GM12878 (cell line): ENCODE measurements around the gene HHAT. TPM values are rescaled to one million over a fixed set of nuclear protein-coding genes. Genes with fewer than 3 reads are reported as not detected.

Source experiments
- ATAC-seq: fragments of 200-7000 bp; cut with Tn5 transposase; 3 replicates; pipeline ENCODE4 v1.9.1; 2020; ENCODE audit warnings: mild to moderate bottlenecking, moderate library complexity
- BruUV-seq: library from RNA; stranded (reverse); fragments of 400-500 nt; replicated peaks from 2 replicates; lab custom pipeline; 2021; lab: Mats Ljungman, UMichigan
- CTCF ChIA-PET: fragments of 300-600 bp; sonication (Branson Sonifier 250); formaldehyde crosslinking; extraction: SDS; loops from one replicate; lab custom pipeline; 2021; ENCODE audit warnings: inconsistent platforms; lab: Yijun Ruan, JAX
- POLR2A ChIA-PET: fragments of 350-600 bp; formaldehyde crosslinking; extraction: SDS; loops from one replicate; lab custom pipeline; 2021; ENCODE audit warnings: inconsistent platforms; lab: Charles Lee
- RAD21 ChIA-PET: fragments of 300-600 bp; sonication (Branson Sonifier 250); formaldehyde crosslinking; loops from one replicate; lab custom pipeline; 2023; ENCODE audit warnings: antibody characterized with exemption; ENCODE audit not compliant: unreplicated experiment; lab: Charles Lee
- SMC1A ChIA-PET: fragments of 300-600 bp; sonication (Branson Sonifier 250); formaldehyde crosslinking; loops from one replicate; lab custom pipeline; 2023; ENCODE audit not compliant: unreplicated experiment, uncharacterized antibody; lab: Charles Lee
- DNase-seq: peaks from one replicate; pipeline ENCODE4 v3.0.0-alpha.2; 2011; ENCODE audit warnings: low read depth, low spot score
- FAIRE-seq: peaks from 3 replicates; lab custom pipeline; 2011; peaks lifted over from hg19 to GRCh38; lab: Jason Lieb, UNC
- H2AFZ ChIP-seq: 2 replicates; pipeline ENCODE4 v1.6.0; 2011; ENCODE audit warnings: low read depth, low read length, control low read depth; ENCODE audit not compliant: control insufficient read depth
- H3K27ac ChIP-seq: 2 replicates; pipeline ENCODE4 v1.5.1; 2011; ENCODE audit warnings: control low read depth; ENCODE audit not compliant: control insufficient read depth, insufficient read depth
- H3K27me3 ChIP-seq, 2 experiments: replicated peaks in 1 of 2; 2 replicates each; pipeline versions ENCODE4 v1.6.0 to v1.6.1; 2011; ENCODE audit warnings: low read length in 1 of 2; ENCODE audit not compliant: control insufficient read depth in 2 of 2, insufficient read depth in 2 of 2
- H3K36me3 ChIP-seq, 2 experiments: 2 replicates each; pipeline ENCODE4 v1.5.1; 2011; ENCODE audit warnings: low read length in 1 of 2; ENCODE audit not compliant: control insufficient read depth in 2 of 2, insufficient read depth in 2 of 2
- H3K4me1 ChIP-seq: 2 replicates; pipeline ENCODE4 v1.6.1; 2011; ENCODE audit warnings: mild to moderate bottlenecking, low read length, moderate library complexity, mixed read lengths; ENCODE audit not compliant: control insufficient read depth, insufficient read depth
- H3K4me2 ChIP-seq: 2 replicates; pipeline ENCODE4 v1.6.0; 2011; ENCODE audit warnings: control low read depth; ENCODE audit not compliant: control insufficient read depth, insufficient read depth
- H3K4me3 ChIP-seq: fragments of 200-600 bp; sonication (generic); 2 replicates; pipeline ENCODE4 v1.5.1; 2016
- H3K79me2 ChIP-seq: 2 replicates; pipeline ENCODE4 v1.6.0; 2011; ENCODE audit warnings: low read length; ENCODE audit not compliant: control insufficient read depth, insufficient read depth
- H3K9ac ChIP-seq: 2 replicates; pipeline ENCODE4 v1.8.0; 2011; ENCODE audit warnings: low read length, control low read depth, mixed read lengths; ENCODE audit not compliant: control insufficient read depth, insufficient read depth
- H3K9me3 ChIP-seq: replicated peaks from 3 replicates; pipeline ENCODE4 v1.5.1; 2011; ENCODE audit warnings: mild to moderate bottlenecking, low read length; ENCODE audit not compliant: control insufficient read depth, insufficient read depth
- H4K20me1 ChIP-seq: 2 replicates; pipeline ENCODE4 v1.6.0; 2011; ENCODE audit not compliant: control insufficient read depth, insufficient read depth
- BMI1 ChIP-seq: fragments of 450-650 bp; IDR thresholded peaks from 2 replicates; pipeline ENCODE4 v1.6.1; 2016; ENCODE audit warnings: mild to moderate bottlenecking, moderate library complexity, borderline replicate concordance
- CEBPB ChIP-seq, 2 experiments: fragments of 150-350 bp in 1 of 2; IDR thresholded peaks; 2 replicates each; pipeline ENCODE4 v1.6.1; 2012 to 2014; ENCODE audit warnings: low read depth in 2 of 2, low read length in 2 of 2, borderline replicate concordance in 1 of 2, inconsistent platforms in 1 of 2
- CREM ChIP-seq: IDR thresholded peaks from 2 replicates; pipeline ENCODE4 v1.6.1; 2014; ENCODE audit warnings: antibody characterized with exemption, low read depth
- HDAC6 ChIP-seq: fragments of 200-600 bp; sonication (generic); IDR thresholded peaks from one replicate; pipeline ENCODE4 v1.8.0; 2017; ENCODE audit warnings: antibody characterized with exemption; ENCODE audit not compliant: unreplicated experiment
- MXI1 ChIP-seq: fragments of 150-350 bp; IDR thresholded peaks from 2 replicates; pipeline ENCODE4 v1.6.1; 2011; ENCODE audit warnings: low read depth, mild to moderate bottlenecking, inconsistent platforms, low read length, improper control_type of control experiment
- TCF3 ChIP-seq: IDR thresholded peaks from 2 replicates; pipeline ENCODE4 v1.6.1; 2012; ENCODE audit warnings: low read depth, mild to moderate bottlenecking, low read length, borderline replicate concordance; ENCODE audit not compliant: insufficient read depth
- TCF7 ChIP-seq: IDR thresholded peaks from 2 replicates; pipeline ENCODE4 v1.6.1; 2014; ENCODE audit warnings: antibody characterized with exemption, borderline replicate concordance
- WGBS: methylation state at CpG from one replicate; pipeline ENCODE4 v1.1.6; 2016; ENCODE audit warnings: low lambda C conversion rate; ENCODE audit not compliant: insufficient replicate concordance, insufficient coverage; ENCODE audit errors: missing lambda C conversion rate; 5-methylcytosine and 5-hydroxymethylcytosine counted together
- in situ Hi-C: fragments of 300-500 bp; cut with MboI; formaldehyde crosslinking; loops from 9 replicates; pipeline ENCODE4 v1.14.3; 2018; ENCODE audit warnings: mixed read lengths
- intact Hi-C: fragments of 100-400 bp; cut with micrococcal nuclease; formaldehyde crosslinking; loops from one replicate; pipeline ENCODE4 v1.14.2; 2022; ENCODE audit not compliant: unreplicated experiment
- polyA plus RNA-seq, 11 experiments: library from polyadenylated mRNA; depleted of rRNA in 4 of 11; unstranded in 6 of 11; stranded (reverse) in 5 of 11; fragments of >200 nt; fragmentation: Nextera tagmentation in 4 of 11; fragmentation: Illumina TruSeq in 1 of 11; extraction: Ambion mirVana in 4 of 11; extraction: Trizol in 1 of 11; gene quantifications; 1 replicate in 1 of 11; 2 replicates in 10 of 11; pipeline versions ENCODE4 v1.2.1 to v1.2.3, GENCODE V29; 2011 to 2016; ENCODE audit warnings: inconsistent platforms in 2 of 11, missing spikeins in 2 of 11, low read depth in 1 of 11
- total RNA-seq, 4 experiments: library from RNA; depleted of rRNA in 3 of 4; stranded (reverse); fragments of >200 nt in 3 of 4; fragmentation: Illumina TruSeq in 1 of 4; extraction: Trizol in 1 of 4; gene quantifications; 2 replicates each; pipeline versions ENCODE4 v1.2.1 to v1.2.3, GENCODE V29; 2013 to 2021

Gene HHAT
- total and polyA plus RNA-seq, 10 of the 15 experiments (the other 5 are each of a cell fraction or from before 2014, with no cell fraction given), result 1.2 to 37.6 (median 2.6) TPM

- TF ChIP-seq TCF7 (no peak), CREM (no peak)
Observed at GRCh38 chr1:210321131-210321530, 7.6 kb upstream of the HHAT start (continued).

GRCh38 chr1:210321552-210321951 is 7.2 kb upstream of the HHAT start:
- Histone ChIP-seq H3K4me1 (peaks cover 3% of the 10 kb centered on the region; the same call in 1 of the 2 replicates), H3K4me2 (no peak overlapping the region), H3K4me3 (no peak overlapping the region), H3K79me2 (no peaks in the 10 kb centered on the region), H3K9me3 (no peaks in the 10 kb centered on the region; the same call in 2 of the 3 replicates), H3K27me3 (no peaks in the 10 kb centered on the region; a peak in 1 of 4 replicates), H2AFZ (no peak overlapping the region), H3K9ac (no peak overlapping the region), H3K36me3 (no peaks in the 10 kb centered on the region), H3K27ac (no peak overlapping the region), H4K20me1 (no peaks in the 10 kb centered on the region)
- intact Hi-C loops (no loop called here), in situ Hi-C loops (no loop called here)
- 57% methylated on average over 8 of the region's 8 CpGs for WGBS
- ChIA-PET CTCF (no interaction called here), POLR2A (no interaction called here), SMC1A (interaction anchor here (1.1 kb wide), 1 partner anchor 53 kb away, joined by 3 read pairs; no protein-coding TSS in a partner anchor), RAD21 (no interaction called here)
- no peak for FAIRE-seq
- ATAC-seq, result no peak
- TF ChIP-seq TCF3 (no peak), MXI1 (no peak), HDAC6 (no peak), BMI1 (no peak), CEBPB (IDR thresholded peaks at IDR 0.05; ENCODE audit: borderline replicate concordance in 1 of 2, low read depth in 2 of 2, low read length in 2 of 2) (no peak)
- DNase-seq, result no peak
- no TSS peak for BruUV-seq
